ENCODE data around the gene SLCO6A1. TPM values are rescaled to one million over a fixed set of nuclear protein-coding genes. Genes with fewer than 3 reads are reported as not detected.

The SLCO6A1 gene
- total and polyA plus RNA-seq, 2 experiments from 2014 or later = 0.34 to 3.1 TPM

- Histone ChIP-seq H3K27me3 (ENCODE audit: insufficient read depth) (no peaks in the 10 kb centered on the region), H3K36me3 (ENCODE audit: insufficient read depth) (no peaks in the 10 kb centered on the region), H4K20me1 (replicated peaks; ENCODE audit: insufficient read depth) (no peaks in the 10 kb centered on the region), H3F3A (replicated peaks; ENCODE audit: low read depth) (no peaks in the 10 kb centered on the region), H3K4me2 (no peak overlapping the region), H3K9me2 (ENCODE audit: insufficient read depth) (no peaks in the 10 kb centered on the region), H3K27ac (ENCODE audit: low read depth) (no peak overlapping the region), H3K4me1 (ENCODE audit: insufficient read depth) (no peaks in the 10 kb centered on the region), H3K79me2 (replicated peaks; ENCODE audit: insufficient read depth) (no peaks in the 10 kb centered on the region), H2AFZ (no peak overlapping the region), H3K4me3 (no peak overlapping the region)
- Mint-ChIP-seq H3K27me3 (ENCODE audit: insufficient read depth, low read depth, poor library complexity) (no peaks in the 10 kb centered on the region), H3K4me3 (no peak overlapping the region), H3K4me1 (no peaks in the 10 kb centered on the region), H3K27ac (no peak overlapping the region), H3K9me3 (no peaks in the 10 kb centered on the region), H3K36me3 (ENCODE audit: low read depth) (no peaks in the 10 kb centered on the region)
- ATAC-seq (no peak), DNase-seq (ENCODE audit: low spot score) (no peak)
- TF ChIP-seq ETS1 (IDR thresholded peaks at IDR 0.05) = no peak
- no peak for TF ChIP-seq REST (IDR thresholded peaks at IDR 0.05; ENCODE audit: unreplicated experiment)
- TF ChIP-seq JUNB (IDR thresholded peaks at IDR 0.05; ENCODE audit: unreplicated experiment) = no peak
- no peak for TF ChIP-seq NANOG (IDR thresholded peaks at IDR 0.05; ENCODE audit: borderline replicate concordance)
- TF ChIP-seq EZH2 (IDR thresholded peaks at IDR 0.05; ENCODE audit: low read depth, unreplicated experiment) = no peak
- TF ChIP-seq POLR2AphosphoS5 (IDR thresholded peaks at IDR 0.05; ENCODE audit: low read depth) = no peak
- TF ChIP-seq CTCF (conservative IDR thresholded peaks at IDR 0.05; ENCODE audit: low read depth in 2 of 2) = no peak
- TF ChIP-seq EZH2phosphoT487 (IDR thresholded peaks at IDR 0.05; ENCODE audit: unreplicated experiment) = no peak
- TF ChIP-seq STAT1 (IDR thresholded peaks at IDR 0.05; ENCODE audit: unreplicated experiment) = no peak
- TF ChIP-seq ZNF114 (CRISPR knock-in tag; IDR thresholded peaks at IDR 0.05) = no peak
- TF ChIP-seq ZNF331 (CRISPR knock-in tag; IDR thresholded peaks at IDR 0.05; ENCODE audit: low read depth) = no peak
- no peak for TF ChIP-seq ZNF462 (CRISPR knock-in tag; IDR thresholded peaks at IDR 0.05)
- TF ChIP-seq CREB1 (CRISPR knock-in tag; IDR thresholded peaks at IDR 0.05; ENCODE audit: low read depth) = no peak
These were observed 15.1 kb downstream of the SLCO6A1 start for GRCh38 chr5:102483736-102484135.

Data from GM23338 (cell line).